ENCODE results near the gene NRL. TPM values are rescaled to one million over a fixed set of nuclear protein-coding genes. Genes with fewer than 3 reads are reported as not detected.

NRL gene
- total and polyA plus RNA-seq, 9 of the 15 experiments (the other 6 are each of a cell fraction or from before 2014, with no cell fraction given), result 0.07 to 2.7 (median 1.4) TPM; not detected in 1

GRCh38 chr14:24160850-24161804 is 46.4 kb upstream of the NRL start, which contains the start of gene IRF9:
Gene IRF9, plus strand, starts transcription at chr14:24161265. Its CDS starts 880 bp downstream, at chr14:24162145.
- H3K27ac ChIP-seq (ENCODE audit: extremely low read depth, low read depth, low read length), result peak within 1 kb of the TSS; percentile 76
- FAIRE-seq (peak; percentile 99), ATAC-seq (peak; percentile 99), DNase-seq (ENCODE audit: extremely low read depth in 1 of 4, low spot score in 3 of 4) (peak; percentile 88 to 96 (median 90))
- H3K9me1 ChIP-seq (ENCODE audit: control insufficient read depth, insufficient read depth, low read length), result no peaks in the 10 kb centered on the region
- H4K20me1 ChIP-seq (replicated peaks; ENCODE audit: control insufficient read depth, insufficient read depth, low read length), result no peaks in the 10 kb centered on the region
- peaks cover 69% of the 10 kb centered on the region; the same call in 2 of the 3 replicates for H3K36me3 ChIP-seq (ENCODE audit: control insufficient read depth, insufficient read depth, low read length)
- H3K79me2 ChIP-seq (ENCODE audit: control insufficient read depth, insufficient read depth, low read length), result peaks cover 10% of the 10 kb centered on the region; the same call in 2 of the 3 replicates
- H3K4me1 ChIP-seq (replicated peaks in 1 of 2; ENCODE audit: control insufficient read depth in 2 of 2, insufficient read depth in 2 of 2, low read length in 2 of 2), result peaks cover 10 to 23% of the 10 kb centered on the region in 2 experiments; a peak in 4 of 5 replicates
- peak within 1 kb of the TSS; percentile 95 for H3K4me2 ChIP-seq (ENCODE audit: insufficient read depth, low read length)
- no peaks in the 10 kb centered on the region for H3K9me3 ChIP-seq (replicated peaks; ENCODE audit: control insufficient read depth, insufficient read depth, low read depth, low read length)
- POLR2A ChIA-PET, result interaction anchor here (0.6 to 1.9 kb wide), 13 partner anchors 10 to 119 kb away, joined by 3 to 9 read pairs (median 5); partner anchors contain the start of genes CARMIL3, IPO4, PCK2 and RNF31
- peak within 1 kb of the TSS; percentile 82 for H2AFZ ChIP-seq (ENCODE audit: low read depth, low read length)
- H3K9ac ChIP-seq (ENCODE audit: insufficient read depth in 1 of 2, low read depth in 2 of 2, low read length in 2 of 2), result peak within 1 kb of the TSS; percentile 78 to 92
- in situ Hi-C loops (cut with MboI) (no loop called here), intact Hi-C loops (cut with micrococcal nuclease) (no loop called here)
- peak within 1 kb of the TSS; percentile 50 for H3K4me3 ChIP-seq
- CTCF ChIA-PET (ENCODE audit: low intra/inter-chr PET ratio), result interaction anchor here (0.6 to 0.8 kb wide), 2 partner anchors 147 to 171 kb away, joined by 3 to 4 read pairs; no protein-coding TSS in a partner anchor
- H3K27me3 ChIP-seq (ENCODE audit: control insufficient read depth in 2 of 2, insufficient read depth in 2 of 2, low read length in 2 of 2), result no peaks in the 10 kb centered on the region
- 0% methylated on average over 12 of the region's 12 CpGs for WGBS (ENCODE audit: insufficient coverage, low coverage, missing lambda C conversion rate)
- TSS peak; percentile 40 for BruUV-seq (replicated peaks)
- TF ChIP-seq ZEB2 (IDR thresholded peaks at IDR 0.05), result no peak
- TF ChIP-seq ATF7 (IDR thresholded peaks at IDR 0.05), result peak; percentile 58; the same call in 1 of the 2 replicates
- TF ChIP-seq RFX1 (IDR thresholded peaks at IDR 0.05), result no peak
- TF ChIP-seq GTF2A2 (tag; IDR thresholded peaks at IDR 0.05), result no peak
- no peak for TF ChIP-seq DNMT1 (IDR thresholded peaks at IDR 0.05)
- no peak for TF ChIP-seq LARP7 (IDR thresholded peaks at IDR 0.05)
- no peak for TF ChIP-seq TGIF2 (CRISPR knock-in tag; IDR thresholded peaks at IDR 0.05)
- no peak for TF ChIP-seq CBX8 (IDR thresholded peaks at IDR 0.05; ENCODE audit: borderline replicate concordance, extremely low read depth, low read depth, low read length, poor library complexity, severe bottlenecking)
- TF ChIP-seq CREBBP (IDR thresholded peaks at IDR 0.05; ENCODE audit: low read depth, low read length), result no peak
- TF ChIP-seq, protein P1, sequence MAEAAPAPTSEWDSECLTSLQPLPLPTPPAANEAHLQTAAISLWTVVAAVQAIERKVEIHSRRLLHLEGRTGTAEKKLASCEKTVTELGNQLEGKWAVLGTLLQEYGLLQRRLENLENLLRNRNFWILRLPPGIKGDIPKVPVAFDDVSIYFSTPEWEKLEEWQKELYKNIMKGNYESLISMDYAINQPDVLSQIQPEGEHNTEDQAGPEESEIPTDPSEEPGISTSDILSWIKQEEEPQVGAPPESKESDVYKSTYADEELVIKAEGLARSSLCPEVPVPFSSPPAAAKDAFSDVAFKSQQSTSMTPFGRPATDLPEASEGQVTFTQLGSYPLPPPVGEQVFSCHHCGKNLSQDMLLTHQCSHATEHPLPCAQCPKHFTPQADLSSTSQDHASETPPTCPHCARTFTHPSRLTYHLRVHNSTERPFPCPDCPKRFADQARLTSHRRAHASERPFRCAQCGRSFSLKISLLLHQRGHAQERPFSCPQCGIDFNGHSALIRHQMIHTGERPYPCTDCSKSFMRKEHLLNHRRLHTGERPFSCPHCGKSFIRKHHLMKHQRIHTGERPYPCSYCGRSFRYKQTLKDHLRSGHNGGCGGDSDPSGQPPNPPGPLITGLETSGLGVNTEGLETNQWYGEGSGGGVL (CRISPR knock-in tag; IDR thresholded peaks at IDR 0.05), result no peak
- TF ChIP-seq PML (IDR thresholded peaks at IDR 0.05; ENCODE audit: low read length), result no peak
- TF ChIP-seq, protein P2, sequence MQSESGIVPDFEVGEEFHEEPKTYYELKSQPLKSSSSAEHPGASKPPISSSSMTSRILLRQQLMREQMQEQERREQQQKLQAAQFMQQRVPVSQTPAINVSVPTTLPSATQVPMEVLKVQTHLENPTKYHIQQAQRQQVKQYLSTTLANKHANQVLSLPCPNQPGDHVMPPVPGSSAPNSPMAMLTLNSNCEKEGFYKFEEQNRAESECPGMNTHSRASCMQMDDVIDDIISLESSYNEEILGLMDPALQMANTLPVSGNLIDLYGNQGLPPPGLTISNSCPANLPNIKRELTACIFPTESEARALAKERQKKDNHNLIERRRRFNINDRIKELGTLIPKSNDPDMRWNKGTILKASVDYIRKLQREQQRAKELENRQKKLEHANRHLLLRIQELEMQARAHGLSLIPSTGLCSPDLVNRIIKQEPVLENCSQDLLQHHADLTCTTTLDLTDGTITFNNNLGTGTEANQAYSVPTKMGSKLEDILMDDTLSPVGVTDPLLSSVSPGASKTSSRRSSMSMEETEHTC (IDR thresholded peaks at IDR 0.05), result peak; percentile 91
- TF ChIP-seq ZFX (CRISPR knock-in tag; IDR thresholded peaks at IDR 0.05), result no peak
- TF ChIP-seq IRF1 (CRISPR knock-in tag; IDR thresholded peaks at IDR 0.05; ENCODE audit: borderline replicate concordance), result no peak
- TF ChIP-seq FOXK2 (conservative IDR thresholded peaks at IDR 0.05 in 1 of 2, IDR thresholded peaks at IDR 0.05 in 1 of 2; ENCODE audit: low read depth in 2 of 2), result peak in 1 of 2 experiments; percentile 38; a peak in 1 of 4 replicates
